ENCODE results near the gene KAT2B.

KAT2B gene

DNA sequence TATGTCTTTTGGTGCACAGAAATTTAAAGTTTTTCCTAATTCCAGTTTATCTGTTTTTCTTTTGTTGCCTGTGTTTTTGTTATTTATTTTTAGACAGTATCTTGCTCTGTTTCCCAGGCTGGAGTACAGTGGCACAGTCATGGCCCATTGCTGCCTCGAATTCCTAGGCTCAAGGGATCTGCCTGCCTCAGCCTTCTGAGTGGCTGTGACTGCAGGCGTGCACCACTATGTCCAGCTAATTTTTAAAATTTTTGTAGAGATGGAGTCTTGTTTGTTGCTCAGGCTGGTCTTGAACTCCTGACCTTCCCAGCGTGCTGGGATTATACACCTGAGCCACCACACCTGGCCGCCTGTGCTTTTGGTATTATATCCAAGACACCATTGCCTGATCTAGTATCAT lies 22.8 kb downstream of the KAT2B start:
- H3K9me3 ChIP-seq (ENCODE audit: control insufficient read depth in 1 of 2, low read length in 2 of 2): no peaks in the 10 kb centered on the region
- no peaks in the 10 kb centered on the region for H3K36me3 ChIP-seq (ENCODE audit: control insufficient read depth in 1 of 2, insufficient read depth in 2 of 2, low read length in 2 of 2)
- no peaks in the 10 kb centered on the region for H3K27me3 ChIP-seq (ENCODE audit: control insufficient read depth in 1 of 2, insufficient read depth in 2 of 2, low read length in 2 of 2)
- H3K27ac ChIP-seq (ENCODE audit: low read depth, low read length): no peak overlapping the region
- no peak overlapping the region for H3K9ac ChIP-seq (ENCODE audit: low read depth in 1 of 2, low read length in 2 of 2)
- H3K4me3 ChIP-seq (ENCODE audit: low read depth in 1 of 2, low read length in 2 of 2): no peak overlapping the region
- H3K4me1 ChIP-seq (ENCODE audit: control insufficient read depth in 1 of 2, insufficient read depth in 2 of 2, low read length in 2 of 2): peaks cover 4% of the 10 kb centered on the region in 2 donors

DNA sequence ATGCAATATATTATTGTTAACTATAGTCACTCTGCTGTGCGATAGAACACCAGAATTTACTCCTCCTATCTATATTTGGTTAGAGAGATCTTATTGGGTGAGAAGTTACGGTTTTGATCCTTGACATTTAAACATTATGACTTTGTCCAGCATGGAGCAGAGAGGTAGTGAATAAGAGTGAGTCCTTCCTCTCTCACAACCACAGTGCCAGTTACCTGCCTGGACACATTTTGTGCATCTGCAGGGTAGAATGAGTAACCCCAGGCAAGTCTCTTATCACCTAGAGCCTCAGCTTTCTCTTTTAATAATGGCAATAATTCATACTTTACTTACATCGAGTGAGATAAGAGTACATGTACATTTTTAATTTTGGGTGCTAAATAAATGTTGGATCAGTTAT lies 24.1 kb downstream of the KAT2B start:
- H3K27ac ChIP-seq (ENCODE audit: low read depth, low read length): no peak overlapping the region
- no peak overlapping the region for H3K4me3 ChIP-seq (ENCODE audit: low read depth in 1 of 2, low read length in 2 of 2)

DNA sequence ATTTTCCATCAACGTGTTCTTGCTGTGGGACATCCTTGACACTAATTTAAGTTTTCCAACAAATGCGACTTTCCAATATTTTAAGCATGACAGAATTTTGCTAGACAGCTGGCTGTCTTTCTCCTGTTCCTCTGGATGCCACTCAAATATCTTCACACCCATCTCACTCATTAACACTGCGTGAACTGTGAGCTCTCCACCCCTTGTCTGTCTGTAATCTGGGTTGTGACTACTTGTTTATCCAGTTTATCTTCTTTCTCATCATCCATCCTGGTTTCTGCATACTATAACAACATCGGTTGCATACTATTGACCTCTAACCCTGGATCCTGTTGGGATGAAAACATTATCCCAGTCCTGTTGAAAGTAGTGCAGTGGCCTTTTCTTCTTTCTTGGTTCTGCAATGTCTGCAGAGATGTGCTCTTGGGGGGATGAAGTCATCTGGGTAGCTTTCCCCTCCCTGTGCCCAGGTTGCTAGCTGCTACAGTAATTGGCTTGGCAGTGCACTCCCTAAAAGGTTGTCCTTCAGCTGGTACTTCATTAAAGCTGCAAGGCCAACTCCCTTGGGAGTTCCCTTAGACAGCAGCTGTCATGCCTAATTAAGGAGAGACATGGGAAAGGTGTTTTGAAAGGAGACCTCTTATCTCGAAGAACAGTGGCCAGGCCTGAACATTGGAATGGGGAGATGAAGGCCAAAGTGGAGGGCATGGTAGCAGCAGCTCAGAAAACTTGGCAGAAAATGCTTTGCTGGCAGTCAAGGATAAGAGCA lies 24.7 kb downstream of the KAT2B start:
- Histone ChIP-seq H3K36me3 (ENCODE audit: control insufficient read depth in 1 of 2, insufficient read depth in 2 of 2, low read length in 2 of 2) (no peaks in the 10 kb centered on the region), H3K9ac (ENCODE audit: low read depth in 1 of 2, low read length in 2 of 2) (no peak overlapping the region), H3K27me3 (ENCODE audit: control insufficient read depth in 1 of 2, insufficient read depth in 2 of 2, low read length in 2 of 2) (no peaks in the 10 kb centered on the region), H3K4me1 (ENCODE audit: control insufficient read depth in 1 of 2, insufficient read depth in 2 of 2, low read length in 2 of 2) (peaks cover 4% of the 10 kb centered on the region in 2 donors), H3K9me3 (ENCODE audit: control insufficient read depth in 1 of 2, low read length in 2 of 2) (no peaks in the 10 kb centered on the region), H3K27ac (ENCODE audit: low read depth, low read length) (no peak overlapping the region), H3K4me3 (ENCODE audit: low read depth in 1 of 2, low read length in 2 of 2) (no peak overlapping the region)

More for the DNA sequence above, 24.1 kb downstream of the KAT2B start:
- H3K27me3 ChIP-seq (ENCODE audit: control insufficient read depth in 1 of 2, insufficient read depth in 2 of 2, low read length in 2 of 2): no peaks in the 10 kb centered on the region
- peaks cover 4% of the 10 kb centered on the region in 2 donors for H3K4me1 ChIP-seq (ENCODE audit: control insufficient read depth in 1 of 2, insufficient read depth in 2 of 2, low read length in 2 of 2)
- no peaks in the 10 kb centered on the region for H3K9me3 ChIP-seq (ENCODE audit: control insufficient read depth in 1 of 2, low read length in 2 of 2)
- H3K9ac ChIP-seq (ENCODE audit: low read depth in 1 of 2, low read length in 2 of 2): no peak overlapping the region
- H3K36me3 ChIP-seq (ENCODE audit: control insufficient read depth in 1 of 2, insufficient read depth in 2 of 2, low read length in 2 of 2): no peaks in the 10 kb centered on the region

DNA sequence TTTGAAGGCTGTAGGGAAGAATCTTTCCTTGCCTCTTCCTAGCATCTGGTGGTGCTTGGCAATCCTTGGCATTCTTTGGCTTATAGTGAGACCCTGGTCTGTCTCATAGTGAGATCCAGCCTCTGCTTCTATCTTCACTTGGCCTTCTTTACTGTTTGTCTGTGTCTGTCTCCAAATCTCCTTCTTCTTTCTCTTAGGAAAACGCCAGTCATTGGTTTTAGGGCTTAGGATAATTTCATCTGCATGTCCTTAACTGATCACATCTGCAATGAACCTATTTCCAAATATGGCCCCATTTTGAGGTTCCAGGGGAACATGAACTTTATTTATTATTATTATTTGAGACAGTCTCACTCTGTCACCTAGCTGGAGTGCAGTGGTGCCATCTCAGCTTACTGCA lies 25.8 kb downstream of the KAT2B start:
- Histone ChIP-seq H3K9ac (ENCODE audit: low read depth in 1 of 2, low read length in 2 of 2) (no peak overlapping the region), H3K36me3 (ENCODE audit: control insufficient read depth in 1 of 2, insufficient read depth in 2 of 2, low read length in 2 of 2) (no peaks in the 10 kb centered on the region), H3K27ac (ENCODE audit: low read depth, low read length) (no peak overlapping the region), H3K4me3 (ENCODE audit: low read depth in 1 of 2, low read length in 2 of 2) (no peak overlapping the region), H3K27me3 (ENCODE audit: control insufficient read depth in 1 of 2, insufficient read depth in 2 of 2, low read length in 2 of 2) (no peaks in the 10 kb centered on the region), H3K4me1 (ENCODE audit: control insufficient read depth in 1 of 2, insufficient read depth in 2 of 2, low read length in 2 of 2) (peaks cover 4% of the 10 kb centered on the region in 2 donors), H3K9me3 (ENCODE audit: control insufficient read depth in 1 of 2, low read length in 2 of 2) (no peaks in the 10 kb centered on the region)

DNA sequence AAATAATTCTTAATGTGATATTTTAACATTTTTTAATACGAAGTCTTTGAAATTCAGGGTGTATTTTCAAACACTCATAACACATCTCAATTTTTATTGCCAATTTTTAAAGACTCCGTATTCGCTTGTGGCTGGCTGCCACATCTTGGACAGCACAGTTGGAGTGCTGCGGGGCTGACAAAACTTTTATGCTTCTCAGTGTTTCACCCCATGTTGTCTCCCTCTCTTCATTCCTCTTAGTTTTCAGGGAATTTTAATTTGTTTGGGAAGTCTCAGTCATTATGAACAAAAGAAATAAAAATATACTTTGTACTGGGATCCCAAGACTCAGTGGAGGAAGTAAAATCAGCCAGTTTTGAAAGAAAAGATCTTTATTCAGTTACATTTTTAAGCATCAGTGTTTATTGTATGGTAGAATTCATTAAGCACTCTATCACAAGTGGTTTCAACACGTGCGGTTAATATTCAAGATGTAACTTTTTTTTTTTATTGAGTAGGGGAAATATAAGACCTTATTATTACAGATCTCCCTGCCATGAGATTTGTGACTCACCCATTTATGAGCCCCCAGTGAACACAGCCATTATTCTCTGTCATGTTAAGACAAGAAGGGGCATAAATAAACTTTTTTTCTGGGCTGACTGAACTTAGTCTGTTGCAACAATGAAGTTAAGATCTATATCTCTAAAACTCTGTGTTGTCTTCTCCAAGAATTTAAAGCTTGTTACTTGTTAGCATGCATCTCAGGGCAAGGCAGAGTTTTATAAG lies 26.8 kb downstream of the KAT2B start:
- Histone ChIP-seq H3K4me1 (ENCODE audit: control insufficient read depth in 1 of 2, insufficient read depth in 2 of 2, low read length in 2 of 2) (peaks cover 0 to 4% of the 10 kb centered on the region in 2 donors), H3K27ac (ENCODE audit: low read depth, low read length) (no peak overlapping the region)

DNA sequence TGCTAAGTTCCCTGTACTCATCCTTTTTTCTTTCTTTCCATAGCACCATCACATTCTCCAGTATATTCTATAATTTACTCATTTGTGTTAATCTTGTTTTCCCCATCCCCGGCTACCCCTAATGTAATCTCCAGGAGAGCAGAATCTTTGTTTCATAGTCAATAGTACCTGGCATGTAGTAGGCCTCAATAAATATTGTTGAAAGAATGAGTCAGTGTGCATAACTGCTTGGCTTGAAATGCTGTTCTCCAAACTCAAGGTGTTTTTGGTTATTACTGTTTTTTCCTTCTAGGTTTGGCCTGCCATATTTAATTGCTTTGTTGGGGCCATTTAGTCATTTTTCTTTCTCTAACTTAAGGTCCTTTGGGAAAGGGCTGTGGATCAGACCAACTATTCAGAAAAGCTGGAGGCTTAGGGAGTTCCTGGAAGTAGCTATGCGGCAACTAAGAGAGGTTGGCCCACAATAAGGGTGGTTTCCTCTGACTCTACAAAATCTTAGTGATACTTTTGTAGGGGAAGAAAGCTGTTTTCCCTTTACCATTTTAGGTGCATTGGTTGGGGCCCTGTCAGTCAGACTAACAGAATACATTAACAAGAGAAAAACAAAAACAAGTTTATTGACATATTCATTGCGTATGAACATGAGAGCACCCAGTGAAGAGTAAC lies 28.4 kb downstream of the KAT2B start:
- Histone ChIP-seq H3K9me3 (ENCODE audit: control insufficient read depth in 1 of 2, low read length in 2 of 2) (no peaks in the 10 kb centered on the region), H3K4me3 (ENCODE audit: low read depth in 1 of 2, low read length in 2 of 2) (no peak overlapping the region), H3K4me1 (ENCODE audit: control insufficient read depth in 1 of 2, insufficient read depth in 2 of 2, low read length in 2 of 2) (peaks cover 0 to 4% of the 10 kb centered on the region in 2 donors), H3K36me3 (ENCODE audit: control insufficient read depth in 1 of 2, insufficient read depth in 2 of 2, low read length in 2 of 2) (peaks cover 0 to 4% of the 10 kb centered on the region in 2 donors), H3K27ac (ENCODE audit: low read depth, low read length) (no peak overlapping the region), H3K27me3 (ENCODE audit: control insufficient read depth in 1 of 2, insufficient read depth in 2 of 2, low read length in 2 of 2) (no peaks in the 10 kb centered on the region), H3K9ac (ENCODE audit: low read depth in 1 of 2, low read length in 2 of 2) (no peak overlapping the region)

More for the DNA sequence above, 26.8 kb downstream of the KAT2B start:
- Histone ChIP-seq H3K4me3 (ENCODE audit: low read depth in 1 of 2, low read length in 2 of 2) (no peak overlapping the region), H3K36me3 (ENCODE audit: control insufficient read depth in 1 of 2, insufficient read depth in 2 of 2, low read length in 2 of 2) (no peaks in the 10 kb centered on the region), H3K9me3 (ENCODE audit: control insufficient read depth in 1 of 2, low read length in 2 of 2) (no peaks in the 10 kb centered on the region), H3K27me3 (ENCODE audit: control insufficient read depth in 1 of 2, insufficient read depth in 2 of 2, low read length in 2 of 2) (no peaks in the 10 kb centered on the region), H3K9ac (ENCODE audit: low read depth in 1 of 2, low read length in 2 of 2) (no peak overlapping the region)

DNA sequence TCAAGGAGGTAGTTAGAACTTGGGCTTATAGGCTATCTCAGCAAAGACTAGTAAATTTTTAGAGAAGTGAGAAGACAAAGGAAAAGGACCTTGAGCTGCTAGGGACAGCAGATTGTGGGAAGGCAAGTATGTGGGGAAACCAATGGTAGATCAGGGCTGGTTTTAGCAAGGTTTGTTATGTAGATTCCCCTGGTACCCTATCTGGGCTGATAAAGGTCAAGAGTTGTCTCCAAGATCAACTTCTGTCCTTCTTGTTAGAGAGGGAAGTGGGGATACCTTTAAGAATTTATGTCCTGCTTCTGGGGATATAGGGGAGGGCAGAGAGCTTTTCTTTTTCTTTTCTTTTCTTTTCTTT lies 28.9 kb downstream of the KAT2B start:
- no peak overlapping the region for H3K9ac ChIP-seq (ENCODE audit: low read depth in 1 of 2, low read length in 2 of 2)
- H3K4me1 ChIP-seq (ENCODE audit: control insufficient read depth in 1 of 2, insufficient read depth in 2 of 2, low read length in 2 of 2): peaks cover 0 to 4% of the 10 kb centered on the region in 2 donors
- H3K9me3 ChIP-seq (ENCODE audit: control insufficient read depth in 1 of 2, low read length in 2 of 2): no peaks in the 10 kb centered on the region
- no peak overlapping the region for H3K4me3 ChIP-seq (ENCODE audit: low read depth in 1 of 2, low read length in 2 of 2)
- H3K27me3 ChIP-seq (ENCODE audit: control insufficient read depth in 1 of 2, insufficient read depth in 2 of 2, low read length in 2 of 2): no peaks in the 10 kb centered on the region
- H3K36me3 ChIP-seq (ENCODE audit: control insufficient read depth in 1 of 2, insufficient read depth in 2 of 2, low read length in 2 of 2): peaks cover 0 to 4% of the 10 kb centered on the region in 2 donors
- no peak overlapping the region for H3K27ac ChIP-seq (ENCODE audit: low read depth, low read length)

DNA sequence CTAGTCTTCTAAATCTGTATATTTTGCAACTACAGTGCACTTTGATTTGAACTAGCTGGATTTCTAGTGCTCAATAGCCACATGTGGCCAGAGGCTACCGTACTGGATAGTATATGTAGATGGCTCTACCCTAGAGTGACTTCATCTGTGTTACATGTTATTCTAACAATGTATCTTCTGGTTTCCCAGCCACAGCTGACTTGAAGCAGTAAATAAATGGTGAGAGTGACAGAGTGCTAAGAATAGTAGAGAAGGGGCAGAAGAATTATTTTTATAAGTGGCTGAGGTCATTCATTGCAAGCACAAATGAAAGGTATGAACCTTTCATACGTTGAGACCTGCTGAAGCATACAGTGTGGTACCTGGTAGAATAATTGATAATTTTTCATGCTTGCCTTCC lies 30.9 kb downstream of the KAT2B start:
- H3K36me3 ChIP-seq (ENCODE audit: control insufficient read depth in 1 of 2, insufficient read depth in 2 of 2, low read length in 2 of 2): peaks cover 0 to 7% of the 10 kb centered on the region in 2 donors
- H3K4me3 ChIP-seq (ENCODE audit: low read depth in 1 of 2, low read length in 2 of 2): no peak overlapping the region
- H3K27ac ChIP-seq (ENCODE audit: low read depth, low read length): no peak overlapping the region
- H3K9ac ChIP-seq (ENCODE audit: low read depth in 1 of 2, low read length in 2 of 2): no peak overlapping the region
- H3K9me3 ChIP-seq (ENCODE audit: control insufficient read depth in 1 of 2, low read length in 2 of 2): no peaks in the 10 kb centered on the region
- H3K27me3 ChIP-seq (ENCODE audit: control insufficient read depth in 1 of 2, insufficient read depth in 2 of 2, low read length in 2 of 2): no peaks in the 10 kb centered on the region
- H3K4me1 ChIP-seq (ENCODE audit: control insufficient read depth in 1 of 2, insufficient read depth in 2 of 2, low read length in 2 of 2): no peaks in the 10 kb centered on the region

DNA sequence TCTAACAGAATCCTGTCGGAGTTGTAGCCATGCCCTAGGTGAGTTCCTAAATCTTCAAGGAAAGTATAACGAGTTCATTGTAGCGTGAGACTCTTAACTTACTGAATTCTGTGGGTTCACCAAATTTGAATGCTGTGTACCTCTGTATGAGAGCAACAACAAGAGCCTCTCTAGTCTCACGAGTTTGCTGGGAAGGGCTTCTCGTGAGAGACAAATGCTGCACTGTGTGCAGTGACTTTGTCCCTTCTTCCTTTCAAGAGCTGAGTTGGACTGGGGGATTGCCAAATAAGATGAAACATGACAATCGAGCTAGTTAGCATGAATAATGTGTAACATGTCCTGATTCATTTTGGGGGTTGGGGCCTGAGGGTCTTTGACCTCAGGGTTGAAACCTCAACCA lies 32.2 kb downstream of the KAT2B start:
- Histone ChIP-seq H3K9ac (ENCODE audit: low read depth in 1 of 2, low read length in 2 of 2) (no peak overlapping the region), H3K27ac (ENCODE audit: low read depth, low read length) (no peak overlapping the region), H3K27me3 (ENCODE audit: control insufficient read depth in 1 of 2, insufficient read depth in 2 of 2, low read length in 2 of 2) (no peaks in the 10 kb centered on the region), H3K4me3 (ENCODE audit: low read depth in 1 of 2, low read length in 2 of 2) (no peak overlapping the region), H3K9me3 (ENCODE audit: control insufficient read depth in 1 of 2, low read length in 2 of 2) (no peaks in the 10 kb centered on the region), H3K36me3 (ENCODE audit: control insufficient read depth in 1 of 2, insufficient read depth in 2 of 2, low read length in 2 of 2) (peaks cover 0 to 7% of the 10 kb centered on the region in 2 donors), H3K4me1 (ENCODE audit: control insufficient read depth in 1 of 2, insufficient read depth in 2 of 2, low read length in 2 of 2) (no peaks in the 10 kb centered on the region)

DNA sequence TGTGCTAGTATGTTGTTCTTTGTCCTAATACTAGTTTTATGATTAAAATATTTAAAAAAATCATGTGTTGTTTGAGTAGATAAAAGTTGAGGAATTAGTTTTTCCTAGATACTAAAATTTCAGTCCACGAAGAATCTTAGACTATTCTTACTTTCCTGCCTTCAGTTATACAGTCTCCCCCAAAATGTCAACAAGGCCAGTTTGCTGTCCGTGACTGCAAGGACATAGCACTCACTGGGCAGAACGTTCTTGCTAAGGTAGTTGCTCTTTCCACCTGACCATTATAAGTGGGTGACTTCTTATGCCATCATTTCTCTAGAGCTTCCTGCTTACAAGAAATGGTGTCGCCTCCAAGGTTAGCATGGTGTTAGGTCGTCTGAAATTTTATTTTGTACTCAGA lies 32.8 kb downstream of the KAT2B start:
- H3K27ac ChIP-seq (ENCODE audit: low read depth, low read length): no peak overlapping the region
- H3K4me3 ChIP-seq (ENCODE audit: low read depth in 1 of 2, low read length in 2 of 2): no peak overlapping the region

More for the DNA sequence above, 32.8 kb downstream of the KAT2B start:
- Histone ChIP-seq H3K27me3 (ENCODE audit: control insufficient read depth in 1 of 2, insufficient read depth in 2 of 2, low read length in 2 of 2) (no peaks in the 10 kb centered on the region), H3K9ac (ENCODE audit: low read depth in 1 of 2, low read length in 2 of 2) (no peak overlapping the region), H3K4me1 (ENCODE audit: control insufficient read depth in 1 of 2, insufficient read depth in 2 of 2, low read length in 2 of 2) (no peaks in the 10 kb centered on the region), H3K9me3 (ENCODE audit: control insufficient read depth in 1 of 2, low read length in 2 of 2) (no peaks in the 10 kb centered on the region), H3K36me3 (ENCODE audit: control insufficient read depth in 1 of 2, insufficient read depth in 2 of 2, low read length in 2 of 2) (peaks cover 0 to 7% of the 10 kb centered on the region in 2 donors)

Data from duodenal mucosa (tissue), 2 donors.